AG04449 (cell line): ENCODE results near the gene MYLK4.

ENCODE experiments used
- CTCF ChIA-PET: fragments of 350-600 bp; formaldehyde crosslinking; extraction: SDS; loops from one replicate; lab custom pipeline; 2021; ENCODE audit warnings: antibody characterized with exemption; lab: Yijun Ruan, JAX
- POLR2A ChIA-PET: fragments of 400-600, 350-600 bp; formaldehyde crosslinking; extraction: SDS; loops from one replicate; lab custom pipeline; 2020; ENCODE audit warnings: antibody characterized with exemption, inconsistent platforms; lab: Yijun Ruan, JAX
- DNase-seq: peaks from one replicate; pipeline ENCODE4 v3.0.0-alpha.2; 2010; ENCODE audit warnings: low read depth, low spot score
- H3K4me3 ChIP-seq: 2 replicates; pipeline ENCODE4 v1.5.1; 2011; ENCODE audit warnings: low read depth, mild to moderate bottlenecking, control low read depth, low read length
- CTCF ChIP-seq: IDR thresholded peaks from one replicate; pipeline ENCODE4 v1.5.1; 2011; ENCODE audit warnings: mild to moderate bottlenecking, moderate library complexity, low read length, control low read depth, inconsistent platforms; ENCODE audit not compliant: insufficient read depth; ENCODE audit errors: missing control alignments

Gene MYLK4

GRCh38 chr6:2640551-2640950 lies 110.2 kb downstream of the MYLK4 start:
- POLR2A ChIA-PET, result no interaction called here
- DNase-seq, result no peak
- no peak overlapping the region for H3K4me3 ChIP-seq
- CTCF ChIA-PET, result no interaction called here
- TF ChIP-seq CTCF, result no peak

GRCh38 chr6:2639896-2640295 lies 110.8 kb downstream of the MYLK4 start:
- no peak for DNase-seq
- ChIA-PET CTCF (no interaction called here), POLR2A (no interaction called here)
- H3K4me3 ChIP-seq, result no peak overlapping the region
- no peak for TF ChIP-seq CTCF

- ChIA-PET CTCF (interaction anchor here (1.3 kb wide), 1 partner anchor 11 kb away, joined by 3 read pairs; no protein-coding TSS in a partner anchor), POLR2A (no interaction called here)
- H3K4me3 ChIP-seq, result no peak overlapping the region
- no peak for TF ChIP-seq CTCF
- no peak for DNase-seq
These were observed 111.6 kb downstream of the MYLK4 start for GRCh38 chr6:2639167-2639566.

GRCh38 chr6:2636672-2637071 lies 114.0 kb downstream of the MYLK4 start:
- no peak overlapping the region for H3K4me3 ChIP-seq
- ChIA-PET POLR2A (no interaction called here), CTCF (interaction anchor here (0.8 to 1.1 kb wide), 2 partner anchors 184 to 532 kb away, joined by 3 read pairs; no protein-coding TSS in a partner anchor)
- TF ChIP-seq CTCF, result no peak
- DNase-seq, result no peak

- POLR2A ChIA-PET, result interaction anchor here (0.7 kb wide), 1 partner anchor 207 kb away, joined by 4 read pairs; no protein-coding TSS in a partner anchor
- CTCF ChIA-PET, result interaction anchor here (0.8 to 6.5 kb wide), 9 partner anchors 9 to 1037 kb away, joined by 3 to 140 read pairs (median 7); no protein-coding TSS in a partner anchor
- H3K4me3 ChIP-seq, result no peak overlapping the region
- no peak for DNase-seq
- no peak for TF ChIP-seq CTCF
These were observed 114.8 kb downstream of the MYLK4 start for GRCh38 chr6:2635911-2636310.

- POLR2A ChIA-PET, result interaction anchor here (1.2 kb wide), 1 partner anchor 11 kb away, joined by 3 read pairs; no protein-coding TSS in a partner anchor
- H3K4me3 ChIP-seq, result peak overlapping the region; percentile 54
- CTCF ChIA-PET, result interaction anchor here (0.6 to 6.5 kb wide), 68 partner anchors 9 to 1912 kb away, joined by 3 to 140 read pairs (median 4); partner anchors contain the start of gene MYLK4
These were observed 116.4 kb downstream of the MYLK4 start for GRCh38 chr6:2634139-2634964.

More at GRCh38 chr6:2634139-2634964, 116.4 kb downstream of the MYLK4 start:
- TF ChIP-seq CTCF, result peak; percentile 98
- DNase-seq, result peak; percentile 14
